DND-41 (cell line): Measurements from ENCODE around the gene DYRK1B.

ENCODE experiments used
- ATAC-seq: fragments of 200-7000 bp; cut with Tn5 transposase; 3 replicates; pipeline ENCODE4 v1.9.1; 2021; ENCODE audit warnings: low read depth; ENCODE audit not compliant: insufficient read depth
- DNase-seq: peaks from one replicate; pipeline ENCODE4 v3.0.0-alpha.2; 2020
- H2AFZ ChIP-seq: 2 replicates; pipeline ENCODE4 v1.6.0; 2012; ENCODE audit warnings: low read depth, low read length
- H3K27ac ChIP-seq: 2 replicates; pipeline ENCODE4 v1.5.1; 2012; ENCODE audit warnings: low read length, inconsistent platforms
- H3K27me3 ChIP-seq: fragments of 200-600 bp; sonication (generic); 2 replicates; pipeline ENCODE4 v1.6.0; 2012; ENCODE audit warnings: low read length, mild to moderate bottlenecking, inconsistent platforms; ENCODE audit not compliant: insufficient read depth, poor library complexity
- H3K36me3 ChIP-seq: 2 replicates; pipeline ENCODE4 v1.5.1; 2012; ENCODE audit warnings: low read length, inconsistent platforms; ENCODE audit not compliant: insufficient read depth
- H3K4me1 ChIP-seq: 2 replicates; pipeline ENCODE4 v1.5.1; 2012; ENCODE audit warnings: mild to moderate bottlenecking, low read length; ENCODE audit not compliant: insufficient read depth
- H3K4me2 ChIP-seq: 2 replicates; pipeline ENCODE4 v1.6.0; 2012; ENCODE audit warnings: mild to moderate bottlenecking, moderate library complexity, low read length, inconsistent platforms; ENCODE audit not compliant: insufficient read depth
- H3K4me3 ChIP-seq, 2 experiments: fragments of 200-600 bp in 1 of 2; shearing (Covaris generic) in 1 of 2; 2 replicates each; pipeline ENCODE4 v1.5.1; 2012 to 2016; ENCODE audit warnings: inconsistent platforms in 2 of 2, low read length in 2 of 2, mild to moderate bottlenecking in 2 of 2, low read depth in 1 of 2, moderate library complexity in 1 of 2
- H3K79me2 ChIP-seq: 2 replicates; pipeline ENCODE4 v1.6.0; 2012; ENCODE audit warnings: low read length, inconsistent platforms; ENCODE audit not compliant: insufficient read depth
- H3K9ac ChIP-seq: 2 replicates; pipeline ENCODE4 v1.6.0; 2012; ENCODE audit warnings: low read depth, mild to moderate bottlenecking, inconsistent platforms, low read length, moderate library complexity
- H3K9me3 ChIP-seq: 2 replicates; pipeline ENCODE4 v1.5.1; 2012; ENCODE audit warnings: low read length, moderate library complexity, mild to moderate bottlenecking, inconsistent platforms; ENCODE audit not compliant: insufficient read depth, severe bottlenecking
- H4K20me1 ChIP-seq: 2 replicates; pipeline ENCODE4 v1.6.0; 2012; ENCODE audit warnings: low read length; ENCODE audit not compliant: insufficient read depth
- EZH2 ChIP-seq: IDR thresholded peaks from 3 replicates; pipeline ENCODE4 v1.6.1; 2012; ENCODE audit warnings: borderline replicate concordance, low read depth, mild to moderate bottlenecking, moderate library complexity, low read length, inconsistent platforms; ENCODE audit not compliant: severe bottlenecking
- TF ChIP-seq, protein P1 (sequence below): IDR thresholded peaks from 2 replicates; pipeline ENCODE4 v1.5.1; 2012; ENCODE audit warnings: borderline replicate concordance, low read length, moderate library complexity, mild to moderate bottlenecking; ENCODE audit not compliant: poor library complexity, severe bottlenecking; ENCODE audit errors: extremely low read depth

DYRK1B gene

DNA sequence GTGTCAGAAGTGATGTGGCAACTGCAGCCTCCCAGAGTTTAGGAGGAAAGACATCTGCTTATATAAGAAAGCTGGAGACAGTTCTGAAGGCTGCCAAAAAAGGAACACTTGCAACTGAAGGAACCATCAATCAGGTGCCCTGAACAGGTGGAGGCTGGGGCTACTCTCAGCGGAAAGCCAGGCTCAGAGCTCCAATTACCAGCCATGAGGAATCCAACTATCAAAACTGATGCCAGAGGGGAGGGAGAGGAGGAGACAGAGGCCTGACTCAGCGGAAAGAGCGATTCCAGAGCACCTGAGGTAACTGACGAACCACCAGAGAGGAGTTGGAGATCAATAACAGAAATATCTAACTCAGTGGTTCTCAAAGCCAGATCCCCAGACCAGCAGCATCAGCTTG is 31.0 kb downstream of the DYRK1B start:
- DNase-seq = no peak
- Histone ChIP-seq H3K79me2 (no peaks in the 10 kb centered on the region), H2AFZ (no peak overlapping the region; the same call in 1 of the 2 replicates), H3K27ac (no peak overlapping the region), H3K9ac (no peak overlapping the region), H3K4me1 (no peaks in the 10 kb centered on the region), H3K27me3 (peaks cover 21% of the 10 kb centered on the region), H3K4me2 (no peak overlapping the region), H3K36me3 (no peaks in the 10 kb centered on the region), H3K4me3 (no peak overlapping the region), H4K20me1 (no peaks in the 10 kb centered on the region), H3K9me3 (no peaks in the 10 kb centered on the region)
- ATAC-seq = no peak
- no peak for TF ChIP-seq EZH2
- TF ChIP-seq, protein P1, sequence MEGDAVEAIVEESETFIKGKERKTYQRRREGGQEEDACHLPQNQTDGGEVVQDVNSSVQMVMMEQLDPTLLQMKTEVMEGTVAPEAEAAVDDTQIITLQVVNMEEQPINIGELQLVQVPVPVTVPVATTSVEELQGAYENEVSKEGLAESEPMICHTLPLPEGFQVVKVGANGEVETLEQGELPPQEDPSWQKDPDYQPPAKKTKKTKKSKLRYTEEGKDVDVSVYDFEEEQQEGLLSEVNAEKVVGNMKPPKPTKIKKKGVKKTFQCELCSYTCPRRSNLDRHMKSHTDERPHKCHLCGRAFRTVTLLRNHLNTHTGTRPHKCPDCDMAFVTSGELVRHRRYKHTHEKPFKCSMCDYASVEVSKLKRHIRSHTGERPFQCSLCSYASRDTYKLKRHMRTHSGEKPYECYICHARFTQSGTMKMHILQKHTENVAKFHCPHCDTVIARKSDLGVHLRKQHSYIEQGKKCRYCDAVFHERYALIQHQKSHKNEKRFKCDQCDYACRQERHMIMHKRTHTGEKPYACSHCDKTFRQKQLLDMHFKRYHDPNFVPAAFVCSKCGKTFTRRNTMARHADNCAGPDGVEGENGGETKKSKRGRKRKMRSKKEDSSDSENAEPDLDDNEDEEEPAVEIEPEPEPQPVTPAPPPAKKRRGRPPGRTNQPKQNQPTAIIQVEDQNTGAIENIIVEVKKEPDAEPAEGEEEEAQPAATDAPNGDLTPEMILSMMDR = no peak

DNA sequence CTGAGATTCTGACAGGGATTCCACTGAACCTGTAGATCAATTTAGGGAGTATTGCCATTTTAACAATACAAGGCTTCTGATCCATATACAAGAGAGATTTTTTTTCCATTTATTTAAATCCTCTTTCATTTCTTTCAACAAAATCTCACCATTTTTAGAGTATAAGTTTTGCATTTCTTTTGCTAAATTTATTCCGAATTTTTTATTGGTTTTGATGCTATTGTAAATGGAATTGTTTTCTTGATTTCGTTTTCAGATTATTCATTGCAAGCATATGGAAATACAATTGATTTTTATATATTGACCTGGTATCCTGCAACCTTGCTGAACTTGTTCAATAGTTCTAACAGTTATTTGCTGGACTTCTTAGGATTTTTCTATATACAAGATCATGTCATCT is 36.9 kb downstream of the DYRK1B start:
- H3K9ac ChIP-seq = no peak overlapping the region
- no peaks in the 10 kb centered on the region for H3K36me3 ChIP-seq
- no peak for ATAC-seq
- no peak overlapping the region for H3K4me3 ChIP-seq
- no peak for DNase-seq
- no peak overlapping the region for H3K27ac ChIP-seq
- H4K20me1 ChIP-seq = no peaks in the 10 kb centered on the region
- TF ChIP-seq, protein P1 = no peak
- no peak for TF ChIP-seq EZH2
- H3K4me1 ChIP-seq = peaks cover 10% of the 10 kb centered on the region
- H3K9me3 ChIP-seq = no peaks in the 10 kb centered on the region
- H3K4me2 ChIP-seq = no peak overlapping the region
- peaks cover 17% of the 10 kb centered on the region for H3K27me3 ChIP-seq
- no peak overlapping the region for H2AFZ ChIP-seq
- no peaks in the 10 kb centered on the region for H3K79me2 ChIP-seq

DNA sequence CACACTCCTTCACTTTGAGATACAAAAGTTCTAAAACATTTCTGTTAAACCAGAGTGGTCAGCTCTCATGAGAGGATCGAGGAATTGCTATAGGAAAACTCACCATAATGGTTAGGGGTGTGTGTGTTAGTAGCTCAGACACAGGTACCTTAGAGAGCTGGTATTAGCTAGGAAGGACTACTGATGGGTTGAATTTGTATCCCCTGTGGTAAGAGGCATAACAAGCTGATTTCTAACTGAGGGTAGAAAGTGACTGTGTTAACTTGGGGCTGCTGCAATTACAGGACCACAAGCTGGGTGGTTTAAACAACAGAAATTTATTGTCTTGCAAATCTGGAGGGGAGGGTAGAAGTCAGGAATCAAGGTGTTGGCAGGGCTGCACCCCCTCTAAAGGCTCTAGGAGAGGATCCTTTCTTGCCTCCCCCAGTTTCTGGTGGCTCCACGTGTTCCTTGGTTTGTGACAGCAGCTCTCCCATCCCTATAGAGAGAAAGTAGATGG is 37.9 kb downstream of the DYRK1B start:
- TF ChIP-seq EZH2 = no peak
- TF ChIP-seq, protein P1 = no peak
- Histone ChIP-seq H3K9me3 (no peaks in the 10 kb centered on the region), H4K20me1 (no peaks in the 10 kb centered on the region), H2AFZ (no peak overlapping the region), H3K79me2 (no peaks in the 10 kb centered on the region), H3K4me1 (peaks cover 10% of the 10 kb centered on the region), H3K9ac (no peak overlapping the region), H3K27me3 (peaks cover 14% of the 10 kb centered on the region), H3K4me2 (no peak overlapping the region), H3K27ac (no peak overlapping the region), H3K4me3 (no peak overlapping the region), H3K36me3 (no peaks in the 10 kb centered on the region)
- DNase-seq = no peak
- no peak for ATAC-seq

DNA sequence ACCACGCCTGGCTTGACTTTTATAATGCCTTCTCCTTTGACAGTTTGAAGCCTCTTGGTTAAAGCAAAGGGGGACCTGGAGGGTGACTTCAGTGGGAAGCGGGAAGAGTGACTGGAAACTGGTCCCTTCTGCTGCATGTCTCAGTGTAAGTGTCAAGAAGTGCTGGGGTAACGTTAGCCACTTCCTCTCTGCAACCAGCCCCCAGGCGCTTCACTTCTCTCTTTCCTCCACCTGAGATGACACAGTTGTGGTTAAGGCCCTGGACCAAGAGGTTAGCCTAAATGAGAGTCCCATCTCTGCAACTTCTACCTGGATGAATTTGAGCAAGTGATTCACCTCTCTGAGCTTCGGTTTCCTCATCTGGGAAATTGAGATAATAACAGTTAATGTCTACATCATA is 39.0 kb downstream of the DYRK1B start:
- Histone ChIP-seq H3K9me3 (no peaks in the 10 kb centered on the region), H2AFZ (no peak overlapping the region), H3K4me2 (no peak overlapping the region), H3K4me1 (peaks cover 10% of the 10 kb centered on the region), H3K9ac (no peak overlapping the region), H3K79me2 (no peaks in the 10 kb centered on the region), H3K27me3 (peaks cover 14% of the 10 kb centered on the region), H3K36me3 (no peaks in the 10 kb centered on the region), H4K20me1 (no peaks in the 10 kb centered on the region), H3K27ac (no peak overlapping the region), H3K4me3 (no peak overlapping the region)
- ATAC-seq = no peak
- TF ChIP-seq, protein P1 = no peak
- TF ChIP-seq EZH2 = no peak
- no peak for DNase-seq
